Right cardiac atrium (tissue), 5 donors: Measurements from ENCODE around the gene CRX. TPM values are rescaled to one million over a fixed set of nuclear protein-coding genes. Genes with fewer than 3 reads are reported as not detected.
"Not testable (repeated sequence)": the region's sequence is repeated elsewhere in the genome, so short reads cannot be mapped to it uniquely, and the experiment has no call there.

Source experiments
- ATAC-seq, 2 donors: fragments of 200-7000 bp; cut with Tn5 transposase; one replicate each; pipeline versions ENCODE4 v1.8.0 to v1.9.1; 2020; ENCODE audit warnings: moderate library complexity in 2 of 2, mild to moderate bottlenecking in 1 of 2
- DNase-seq, 3 donors: peaks; one replicate each; pipeline ENCODE4 v3.0.0-alpha.2; 2020
- H3K27ac ChIP-seq: one replicate; pipeline ENCODE4 v1.5.1; 2013; ENCODE audit warnings: mild to moderate bottlenecking, low read length, control low read depth, moderate library complexity
- H3K27me3 ChIP-seq: one replicate; pipeline ENCODE4 v1.6.1; 2013; ENCODE audit not compliant: control insufficient read depth, insufficient read depth
- H3K4me1 ChIP-seq: one replicate; pipeline ENCODE4 v1.6.1; 2013; ENCODE audit warnings: low read length; ENCODE audit not compliant: control insufficient read depth, insufficient read depth
- H3K4me3 ChIP-seq: one replicate; pipeline ENCODE4 v1.5.1; 2013; ENCODE audit warnings: low read length, control low read depth
- H3K9me3 ChIP-seq: one replicate; pipeline ENCODE4 v1.6.1; 2013; ENCODE audit warnings: low read length; ENCODE audit not compliant: control insufficient read depth
- WGBS: extraction: QIAGEN DNeasy Blood & Tissue Kit; methylation state at CpG from one replicate; pipeline ENCODE4 v1.1.7; 2013; 5-methylcytosine and 5-hydroxymethylcytosine counted together
- intact Hi-C, 4 donors: fragments of 100-400 bp; cut with DNase I; formaldehyde crosslinking; loops; one replicate each; pipeline versions ENCODE4 v1.11.0 to v1.14.0; 2022 to 2023
- polyA plus RNA-seq: library from polyadenylated mRNA; stranded (reverse); fragments of 200-250 nt; gene quantifications from one replicate; pipeline ENCODE4 v1.2.3, GENCODE V29; 2013
- total RNA-seq, 4 donors: library from RNA; stranded (reverse); fragmentation: NEBNext Ultra II Directional; extraction: Animal tissue kit (Norgen Biotek cat#: 25700); gene quantifications; one replicate each; pipeline ENCODE4 v1.2.1, GENCODE V29; 2021
- donor health status: healthy with polysubstance abuse.
- donor health status: DM: no; HTN: yes; CAD: no.
- donor health status: DM: no; HTN: no; CAD: no.
- donor health status: DM: no; HTN: yes; CAD: no; lungs with severe emphysema.
- donor health status: DM: yes; HTN: yes; CAD: no.

CRX gene
- total and polyA plus RNA-seq, 5 donors: not detected

DNA sequence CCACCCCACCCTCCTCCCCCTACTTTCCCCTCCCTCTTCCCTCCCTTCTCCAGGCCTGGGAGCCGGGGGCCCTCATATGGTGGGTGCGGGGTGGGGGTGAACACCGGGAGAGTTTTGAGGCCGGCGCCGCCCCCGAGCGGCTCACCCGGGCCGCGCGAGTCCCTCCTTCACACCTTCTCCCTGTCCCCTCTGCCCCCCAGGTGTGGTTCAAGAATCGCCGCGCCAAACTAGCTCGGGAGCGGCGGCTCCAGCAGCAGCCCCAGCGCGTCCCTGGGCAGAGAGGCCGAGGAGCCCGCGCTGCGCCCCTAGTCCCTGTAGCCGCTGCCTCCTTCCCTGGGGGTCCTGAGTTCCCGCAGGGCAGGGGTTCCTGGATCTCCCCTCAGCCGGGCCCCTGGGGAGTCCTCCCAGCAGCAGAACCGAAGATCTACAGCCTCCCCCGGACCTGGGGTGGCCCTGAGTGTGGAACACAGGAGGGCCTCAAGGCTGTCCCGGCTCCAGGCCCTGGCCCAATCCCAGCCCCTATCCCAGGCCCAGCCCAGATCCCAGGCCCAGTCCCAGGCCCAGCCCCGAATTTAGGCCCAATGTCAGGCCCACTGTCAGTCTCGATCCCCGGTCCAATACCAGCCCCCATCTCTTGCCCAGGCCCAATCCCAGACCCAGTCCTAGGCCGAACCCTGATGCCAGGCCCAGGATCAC, 39.0 kb downstream of the CRX start:
- no peaks in the 10 kb centered on the region for H3K9me3 ChIP-seq
- ATAC-seq (no peak), DNase-seq (no peak)
- no peaks in the 10 kb centered on the region for H3K4me1 ChIP-seq
- 41% methylated on average over 31 of the region's 34 CpGs for WGBS
- H3K27me3 ChIP-seq: no peaks in the 10 kb centered on the region
- H3K27ac ChIP-seq: no peak overlapping the region
- no peak overlapping the region for H3K4me3 ChIP-seq
- intact Hi-C loops: loop anchor here in 1 of 4 donors (10.0 kb wide), 1 partner anchor 66 kb away; no protein-coding TSS in a partner anchor

DNA sequence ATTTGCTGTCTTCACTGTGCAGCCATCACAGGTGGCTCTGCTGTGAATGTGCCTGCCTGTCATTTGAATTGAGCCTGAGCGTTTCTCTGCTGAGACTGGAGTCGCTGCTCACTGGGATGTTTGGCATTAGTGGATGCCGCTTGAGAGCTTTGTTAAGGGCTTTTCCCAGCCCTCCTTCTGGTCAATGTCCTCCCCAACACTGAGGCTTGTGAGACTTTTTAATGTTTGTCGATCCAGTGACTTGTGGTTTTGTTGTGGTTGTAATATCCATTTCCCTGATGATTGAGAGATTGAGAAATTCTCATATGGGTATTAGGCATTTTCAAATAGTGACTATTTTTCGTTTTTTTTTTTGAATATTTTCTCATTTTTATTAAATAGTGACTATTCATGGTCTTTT, 39.9 kb downstream of the CRX start:
- ATAC-seq (no peak), DNase-seq (no peak)
- WGBS: 90% methylated on average over 5 of the region's 5 CpGs
- Histone ChIP-seq H3K4me3 (no peak overlapping the region), H3K27ac (no peak overlapping the region), H3K4me1 (no peaks in the 10 kb centered on the region), H3K9me3 (no peaks in the 10 kb centered on the region), H3K27me3 (no peaks in the 10 kb centered on the region)
- intact Hi-C loops: loop anchor here in 1 of 4 donors (10.0 kb wide), 1 partner anchor 67 kb away; no protein-coding TSS in a partner anchor

DNA sequence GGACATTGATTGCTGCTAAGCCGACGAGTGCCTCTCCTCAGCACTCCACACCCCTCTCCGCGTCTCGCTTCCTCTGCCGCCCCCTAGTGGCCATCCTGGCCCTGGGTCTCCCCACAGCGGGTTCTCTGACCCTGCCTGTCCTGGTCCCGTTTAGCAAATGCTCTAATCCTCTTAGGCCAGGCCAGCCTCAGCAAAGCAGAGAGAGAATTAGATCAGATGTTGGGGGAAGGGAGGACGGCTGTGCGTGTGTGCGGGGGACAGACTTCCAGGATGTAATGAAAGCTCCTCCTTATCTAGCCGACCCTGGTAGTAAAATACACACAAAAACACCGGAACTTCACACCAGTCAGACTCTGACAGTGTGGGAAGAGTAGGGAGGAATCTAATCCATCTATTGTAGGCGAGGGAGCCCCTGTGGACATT, 41.8 kb downstream of the CRX start:
- DNase-seq (peak; percentile 87 to 94 (median 93)), ATAC-seq (peak; percentile 93 to 94)
- WGBS: 15% methylated on average over 14 of the region's 14 CpGs
- no peak overlapping the region for H3K4me3 ChIP-seq
- no peaks in the 10 kb centered on the region for H3K9me3 ChIP-seq
- no peak overlapping the region for H3K27ac ChIP-seq
- H3K4me1 ChIP-seq: no peaks in the 10 kb centered on the region
- intact Hi-C loops: loop anchor here in 1 of 4 donors (10.0 kb wide), 1 partner anchor 69 kb away; no protein-coding TSS in a partner anchor
- no peaks in the 10 kb centered on the region for H3K27me3 ChIP-seq

DNA sequence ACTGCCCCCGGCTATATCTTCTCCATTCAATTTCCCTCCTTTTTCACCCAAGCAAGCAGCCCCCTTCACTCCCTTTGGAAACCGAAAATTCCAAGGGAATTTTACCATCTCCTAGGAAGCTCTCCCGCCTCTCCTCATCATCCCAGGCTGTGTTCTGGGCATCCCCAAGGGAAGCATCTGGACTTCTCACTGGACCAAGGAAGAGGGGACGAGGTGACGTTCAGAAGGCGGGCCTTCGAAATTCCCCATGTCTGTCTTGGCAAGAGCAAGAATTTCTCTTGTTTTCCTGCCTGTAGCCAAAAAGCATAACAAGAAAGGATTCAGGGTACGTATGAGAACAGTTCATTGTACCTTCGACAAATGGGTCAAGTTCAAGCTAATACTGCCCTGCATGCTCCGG, 43.4 kb downstream of the CRX start:
- H3K4me3 ChIP-seq: no peak overlapping the region
- DNase-seq: peak in 1 of 3 donors; percentile 56
- WGBS: 42% methylated on average over 10 of the region's 10 CpGs
- no peaks in the 10 kb centered on the region for H3K4me1 ChIP-seq
- ATAC-seq: no peak
- no peaks in the 10 kb centered on the region for H3K27me3 ChIP-seq
- no peaks in the 10 kb centered on the region for H3K9me3 ChIP-seq
- intact Hi-C loops: loop anchor here in 1 of 4 donors (10.0 kb wide), 1 partner anchor 70 kb away; no protein-coding TSS in a partner anchor
- H3K27ac ChIP-seq: no peak overlapping the region

DNA sequence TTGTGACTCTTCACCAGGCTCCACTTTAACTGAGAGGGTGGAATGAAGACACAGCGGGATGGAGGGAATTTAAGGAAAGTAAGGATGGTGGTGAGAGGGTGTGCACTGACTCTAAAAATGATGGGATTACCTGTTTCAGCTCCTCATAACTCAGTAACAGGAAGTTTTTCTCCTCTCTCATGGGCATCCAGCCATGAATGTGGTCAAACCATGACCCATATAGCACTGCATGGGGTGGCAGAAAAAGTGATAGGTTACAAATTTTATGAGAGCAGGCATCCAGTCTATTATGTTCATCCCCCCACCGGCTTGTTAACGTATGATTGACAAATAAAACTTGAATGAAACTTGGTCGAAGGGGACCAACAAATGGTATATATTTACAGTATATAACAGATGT, 57.2 kb downstream of the CRX start:
- Histone ChIP-seq H3K9me3 (no peaks in the 10 kb centered on the region), H3K4me3 (no peak overlapping the region), H3K4me1 (no peaks in the 10 kb centered on the region), H3K27me3 (no peaks in the 10 kb centered on the region), H3K27ac (no peak overlapping the region)
- WGBS: 70% methylated on average over 4 of the region's 4 CpGs
- ATAC-seq (no peak), DNase-seq (no peak)
- intact Hi-C loops: no loop called here

DNA sequence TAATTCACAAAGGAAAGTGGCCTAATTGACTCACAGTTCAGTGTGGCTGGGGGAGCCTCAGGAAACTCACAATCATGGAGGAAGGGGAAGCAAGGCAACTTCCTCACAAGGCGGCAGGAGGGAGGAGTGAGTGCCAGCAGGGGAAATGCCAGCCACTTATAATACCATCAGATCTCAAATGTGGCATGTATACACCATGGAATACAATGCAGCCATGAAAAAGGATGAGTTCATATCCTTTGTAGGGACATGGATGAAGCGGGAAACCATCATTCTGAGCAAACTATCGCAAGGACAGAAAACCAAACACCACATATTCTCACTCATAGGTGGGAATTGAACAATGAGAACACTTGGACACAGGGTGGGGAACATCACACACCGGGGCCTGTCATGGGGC, 57.6 kb downstream of the CRX start:
- H3K4me1 ChIP-seq, ATAC-seq, H3K27ac ChIP-seq, DNase-seq, H3K9me3 ChIP-seq, H3K27me3 ChIP-seq, intact Hi-C loops, H3K4me3 ChIP-seq: not testable (repeated sequence)
- WGBS: 51% methylated on average over 4 of the region's 4 CpGs

DNA sequence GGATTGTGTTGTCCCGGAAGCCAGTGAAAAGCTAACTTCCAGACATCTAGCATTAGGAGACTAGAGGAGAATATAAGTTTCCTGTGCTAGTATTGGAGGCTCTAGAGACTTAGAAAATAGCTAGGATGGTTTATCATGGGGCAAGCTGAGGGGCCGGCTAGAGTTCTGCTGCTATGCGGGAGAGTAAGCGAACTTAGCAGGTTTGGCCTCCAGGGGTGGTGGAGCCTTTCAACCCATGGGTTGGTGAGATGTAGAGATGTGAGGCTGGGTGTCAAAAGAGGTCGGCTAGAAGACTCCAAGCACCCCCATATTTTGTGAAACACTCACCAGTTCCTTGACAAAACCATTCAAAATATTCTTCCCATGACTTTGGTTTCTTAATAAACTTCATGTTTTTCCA, 60.0 kb downstream of the CRX start:
- WGBS: 68% methylated on average over 5 of the region's 5 CpGs
- DNase-seq (no peak), ATAC-seq (no peak)
- intact Hi-C loops: no loop called here
- no peaks in the 10 kb centered on the region for H3K9me3 ChIP-seq
- H3K4me1 ChIP-seq: no peaks in the 10 kb centered on the region
- no peaks in the 10 kb centered on the region for H3K27me3 ChIP-seq
- H3K27ac ChIP-seq: no peak overlapping the region
- no peak overlapping the region for H3K4me3 ChIP-seq

DNA sequence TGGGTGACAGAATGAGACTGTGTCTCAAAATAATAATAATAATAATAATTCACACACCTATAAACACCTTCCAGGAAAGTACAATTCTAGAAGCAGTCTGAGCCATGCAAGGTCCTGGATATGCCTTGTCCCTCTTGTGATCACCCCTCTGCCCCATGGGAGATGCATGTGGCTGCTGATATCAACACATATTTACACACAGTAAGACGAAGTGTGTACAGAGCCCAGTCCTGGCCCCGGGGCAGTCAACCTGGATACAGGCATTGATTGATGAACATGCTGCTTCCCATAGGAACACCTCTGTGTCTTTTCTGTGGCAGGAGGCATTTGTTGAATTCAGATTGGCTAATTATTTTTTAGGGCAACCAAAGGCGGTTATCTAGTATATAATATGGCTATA, 61.2 kb downstream of the CRX start:
- Histone ChIP-seq H3K27ac (no peak overlapping the region), H3K4me1 (no peaks in the 10 kb centered on the region), H3K9me3 (no peaks in the 10 kb centered on the region), H3K4me3 (no peak overlapping the region), H3K27me3 (no peaks in the 10 kb centered on the region)
- WGBS: 75% methylated on average over 3 of the region's 3 CpGs
- no peak for ATAC-seq
- no peak for DNase-seq
- intact Hi-C loops: no loop called here

DNA sequence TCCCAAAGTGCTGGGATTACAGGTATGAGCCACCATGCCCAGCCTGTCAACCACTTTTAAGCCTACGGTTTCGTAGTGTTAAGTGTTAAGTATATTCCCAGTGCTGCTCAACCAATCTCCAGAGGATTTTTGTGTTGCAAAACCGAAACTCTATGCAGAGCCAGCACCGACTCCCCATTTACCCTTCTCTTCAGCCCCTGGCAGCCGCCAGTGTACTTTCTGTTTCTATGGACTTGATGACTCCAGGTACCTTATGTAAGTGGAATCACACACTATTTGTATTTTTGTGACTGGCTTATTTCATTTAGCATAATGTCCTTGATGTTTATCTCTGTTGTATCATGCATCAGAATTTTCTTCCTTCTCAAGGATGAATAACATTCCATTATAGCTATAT, 63.3 kb downstream of the CRX start:
- intact Hi-C loops: no loop called here
- H3K27ac ChIP-seq: no peak overlapping the region

DNA sequence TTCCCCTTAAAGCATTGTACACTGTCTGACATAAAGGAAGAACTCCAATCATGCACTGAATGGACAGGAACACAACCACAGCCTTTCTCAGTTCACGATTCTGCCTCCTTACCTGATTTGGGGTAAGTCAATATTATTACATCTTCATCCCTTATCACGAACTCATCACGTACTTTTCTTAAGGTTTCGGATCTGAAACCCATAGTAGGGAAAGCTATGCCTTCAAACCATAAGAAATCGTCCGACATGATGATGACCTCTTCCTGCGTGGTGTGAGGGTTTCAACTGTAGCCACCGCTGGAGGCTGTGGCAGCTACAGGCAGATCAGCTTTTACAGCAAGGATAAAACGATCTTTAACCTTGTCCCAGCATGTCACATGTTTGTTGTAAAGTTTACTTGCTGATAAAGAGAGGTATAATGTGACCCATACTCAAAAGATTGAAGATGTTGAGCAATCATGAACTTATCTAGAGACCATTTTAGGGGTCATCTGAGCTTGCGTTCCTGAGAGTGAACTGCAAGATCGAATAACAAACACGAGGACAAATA, 64.3 kb downstream of the CRX start, which contains the start of gene SULT2A1:
SULT2A1 (minus strand) TSS at position 306 of the 550 bp plus-strand sequence; CDS start at position 248, 58 bp downstream.
- ATAC-seq (no peak), DNase-seq (no peak)
- Histone ChIP-seq H3K4me3 (no peak within 1 kb of the TSS), H3K27ac (no peak within 1 kb of the TSS), H3K9me3 (no peaks in the 10 kb centered on the region), H3K4me1 (no peaks in the 10 kb centered on the region), H3K27me3 (no peaks in the 10 kb centered on the region)
- WGBS: 66% methylated on average over 12 of the region's 12 CpGs
- intact Hi-C loops: no loop called here

More for the DNA sequence above, 63.3 kb downstream of the CRX start:
- WGBS: 83% methylated on average over 5 of the region's 5 CpGs
- Histone ChIP-seq H3K27me3 (no peaks in the 10 kb centered on the region), H3K4me1 (no peaks in the 10 kb centered on the region), H3K9me3 (no peaks in the 10 kb centered on the region), H3K4me3 (no peak overlapping the region)
- DNase-seq: no peak
- no peak for ATAC-seq

DNA sequence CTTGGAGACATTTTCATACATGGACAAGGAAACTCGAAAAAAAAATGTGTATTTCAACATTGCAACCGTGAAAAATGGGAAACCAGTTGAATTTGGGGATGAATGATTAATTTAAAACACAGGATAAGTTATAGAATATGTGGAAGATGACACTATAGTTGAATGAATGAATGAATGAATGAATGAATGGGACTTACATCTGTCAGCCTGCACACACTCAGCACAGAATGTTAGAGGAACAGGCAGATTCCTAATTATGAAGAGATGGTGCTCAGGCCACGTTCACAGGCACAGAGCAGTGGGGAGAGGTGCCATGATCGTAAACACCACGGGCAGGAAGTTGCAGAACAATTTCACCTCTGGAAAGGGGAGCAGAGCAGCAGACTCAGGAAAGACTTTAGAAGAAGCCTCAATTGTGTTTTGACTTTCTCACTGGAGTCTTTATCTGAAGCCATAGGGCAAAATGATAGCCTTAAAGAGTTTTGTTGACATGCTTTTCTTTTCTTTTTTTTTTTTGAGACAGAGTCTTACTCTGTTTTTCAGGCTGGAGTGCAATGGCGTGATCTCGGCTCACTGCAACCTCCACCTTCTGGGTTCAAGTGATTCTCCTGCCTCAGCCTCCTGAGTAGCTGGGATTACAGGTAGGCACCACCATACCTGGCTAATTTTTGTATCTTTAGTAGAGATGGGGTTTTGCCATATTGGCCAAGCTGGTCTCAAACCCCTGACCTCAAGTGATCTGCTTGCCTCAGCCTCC, 69.3 kb downstream of the CRX start:
- WGBS: 71% methylated on average over 7 of the region's 7 CpGs
- DNase-seq (no peak), ATAC-seq (no peak)
- Histone ChIP-seq H3K4me1 (peaks cover 1% of the 10 kb centered on the region), H3K4me3 (no peak overlapping the region), H3K9me3 (peaks cover 2% of the 10 kb centered on the region), H3K27me3 (no peaks in the 10 kb centered on the region), H3K27ac (no peak overlapping the region)
- intact Hi-C loops: no loop called here
